HepG2 (cell line): ENCODE measurements around the gene NLRC5. TPM values are rescaled to one million over a fixed set of nuclear protein-coding genes. Genes with fewer than 3 reads are reported as not detected.

ENCODE experiments used
- FOXK1 ChIP-seq: sonication (generic); formaldehyde crosslinking; IDR thresholded peaks from 2 replicates; pipeline ENCODE4 v1.4.0; 2020; ENCODE audit warnings: low read depth, missing genetic modification reagents, borderline replicate concordance
- HNF1A ChIP-seq, 2 experiments: sonication (generic) in 1 of 2; formaldehyde crosslinking in 1 of 2; IDR thresholded peaks; 2 replicates each; pipeline versions ENCODE4 v1.4.0 to v1.6.1; 2016 to 2020; ENCODE audit warnings: borderline replicate concordance in 1 of 2, low read depth in 1 of 2, mild to moderate bottlenecking in 1 of 2, missing genetic modification reagents in 1 of 2
- IKZF1 ChIP-seq: fragments of 450-650 bp; IDR thresholded peaks from 2 replicates; pipeline ENCODE4 v1.7.1; 2016
- JUND ChIP-seq: sonication (generic); formaldehyde crosslinking; IDR thresholded peaks from 2 replicates; pipeline ENCODE4 v1.8.0; 2022; ENCODE audit warnings: mild to moderate bottlenecking, missing genetic modification reagents
- MIXL1 ChIP-seq: IDR thresholded peaks from 2 replicates; pipeline ENCODE4 v1.6.1; 2016
- NFE2L2 ChIP-seq: fragments of 150-350 bp; IDR thresholded peaks from 2 replicates; pipeline ENCODE4 v1.6.1; 2014; ENCODE audit warnings: low read length
- PATZ1 ChIP-seq: sonication (generic); formaldehyde crosslinking; IDR thresholded peaks from 2 replicates; pipeline ENCODE4 v1.4.0; 2020; ENCODE audit warnings: missing genetic modification reagents
- PLRG1 ChIP-seq: fragments of 450-650 bp; conservative IDR thresholded peaks from 2 replicates; pipeline ENCODE4 v1.6.1; 2016
- POLR2AphosphoS2 ChIP-seq: IDR thresholded peaks from 2 replicates; pipeline ENCODE4 v1.6.1; 2011; ENCODE audit warnings: low read depth, low read length, improper control_type of control experiment
- RBM39 ChIP-seq: fragments of 200-400 bp; formaldehyde crosslinking; IDR thresholded peaks from one replicate; pipeline ENCODE4 v1.6.1; 2018; ENCODE audit warnings: antibody characterized with exemption, mild to moderate bottlenecking, low read depth, low read length; ENCODE audit not compliant: poor library complexity, severe bottlenecking
- RELA ChIP-seq: sonication (generic); formaldehyde crosslinking; IDR thresholded peaks from 2 replicates; pipeline ENCODE4 v1.4.0; 2020; ENCODE audit warnings: missing genetic modification reagents
- TRAFD1 ChIP-seq: sonication (generic); formaldehyde crosslinking; IDR thresholded peaks from 2 replicates; pipeline ENCODE4 v1.5.1; 2020; ENCODE audit warnings: missing genetic modification reagents, mild to moderate bottlenecking, borderline replicate concordance
- ZBTB37 ChIP-seq: sonication (generic); formaldehyde crosslinking; IDR thresholded peaks from 2 replicates; pipeline ENCODE4 v1.4.0; 2020; ENCODE audit warnings: mild to moderate bottlenecking, missing genetic modification reagents
- ZBTB46 ChIP-seq: sonication (generic); formaldehyde crosslinking; IDR thresholded peaks from 2 replicates; pipeline ENCODE4 v1.4.0; 2020; ENCODE audit warnings: mild to moderate bottlenecking, missing genetic modification reagents, borderline replicate concordance
- ZNF207 ChIP-seq: fragments of 450-650 bp; IDR thresholded peaks from 2 replicates; pipeline ENCODE4 v1.6.1; 2016; ENCODE audit warnings: antibody characterized with exemption, borderline replicate concordance
- ZNF24 ChIP-seq: fragments of 450-650 bp; IDR thresholded peaks from 2 replicates; pipeline ENCODE4 v1.6.1; 2017; ENCODE audit warnings: antibody characterized with exemption, mild to moderate bottlenecking
- ZNF430 ChIP-seq: sonication (generic); formaldehyde crosslinking; IDR thresholded peaks from 2 replicates; pipeline ENCODE4 v1.9.0; 2021; ENCODE audit warnings: mild to moderate bottlenecking, missing genetic modification reagents
- polyA plus RNA-seq, 8 experiments: library from polyadenylated mRNA; depleted of rRNA in 3 of 8; stranded (reverse) in 7 of 8; unstranded in 1 of 8; fragments of >200 nt; fragmentation: Illumina TruSeq in 4 of 8; extraction: Trizol in 4 of 8; gene quantifications; 2 replicates each; pipeline versions ENCODE4 v1.2.1 to v1.2.3, GENCODE V29; 2011 to 2016; ENCODE audit warnings: low read depth in 4 of 8, missing spikeins in 1 of 8, mixed read lengths in 1 of 8; ENCODE audit not compliant: insufficient read depth in 1 of 8
- total RNA-seq, 5 experiments: library from RNA; depleted of rRNA; stranded (reverse); fragments of >200 nt; fragmentation: Illumina TruSeq; extraction: Trizol; gene quantifications; 2 replicates each; pipeline ENCODE4 v1.2.3, GENCODE V29; 2016; ENCODE audit warnings: low read depth in 1 of 5

The NLRC5 gene
- total and polyA plus RNA-seq, 2 of the 13 experiments (the other 11 are each of a cell fraction or from before 2014, with no cell fraction given), result 6.3 to 12.7 TPM

DNA sequence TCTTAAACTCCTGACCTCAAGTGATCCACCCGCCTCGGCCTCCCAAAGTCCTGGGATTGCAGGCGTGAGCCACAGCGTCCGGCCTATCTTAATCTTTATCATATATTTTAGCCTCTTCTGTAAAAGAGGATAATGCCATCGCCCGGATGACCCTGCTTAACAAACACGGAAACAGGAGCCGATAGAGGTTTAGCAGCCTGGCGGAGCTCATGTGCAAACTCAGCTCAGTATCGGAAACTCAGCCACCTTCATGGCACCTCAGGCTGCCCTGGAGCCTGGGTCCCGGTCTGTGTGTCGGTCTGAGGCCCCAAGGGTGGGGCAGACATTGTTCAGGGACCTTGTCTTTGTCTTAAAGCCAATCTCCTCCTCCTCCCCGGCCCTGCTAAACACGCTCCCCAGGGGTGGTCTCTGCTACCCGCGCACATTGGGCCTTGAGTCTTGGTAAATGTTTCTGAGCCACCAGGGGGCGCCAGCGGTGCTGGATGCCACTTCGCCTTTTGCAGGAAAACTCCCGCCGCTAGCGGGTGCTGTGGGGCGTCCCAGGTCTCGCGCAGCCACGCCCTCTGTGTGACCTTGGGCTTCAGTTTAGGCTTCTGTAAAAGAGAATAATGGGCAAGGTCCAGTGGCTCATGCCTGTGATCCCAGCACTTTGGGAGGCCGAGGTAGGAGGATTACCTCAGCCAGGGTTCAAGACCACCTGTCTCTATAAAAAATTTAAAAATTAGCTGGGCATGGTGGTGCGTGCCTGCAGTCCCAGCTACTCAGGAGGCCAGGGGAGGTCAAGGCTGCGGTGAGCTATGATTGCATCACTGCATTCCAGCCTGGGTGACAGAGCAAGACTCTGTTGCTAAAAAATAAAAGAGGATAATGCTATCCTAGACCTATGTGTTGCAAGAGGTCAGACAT lies 24.9 kb upstream of the NLRC5 start (continued):
- TF ChIP-seq ZBTB46 (no peak), IKZF1 (no peak), MIXL1 (CRISPR knock-in tag) (0 out of 2 replicates have a peak, but pooled peaks have one; percentile 1), TRAFD1 (no peak), RBM39 (no peak), ZNF430 (0 out of 2 replicates have a peak, but pooled peaks have one; percentile 51), PLRG1 (no peak), JUND (CRISPR knock-in tag) (peak; percentile 72), PATZ1 (CRISPR knock-in tag) (peak; percentile 23; the same call in 1 of the 2 replicates), FOXK1 (CRISPR knock-in tag) (peak; percentile 59; the same call in 1 of the 2 replicates), NFE2L2 (no peak), POLR2AphosphoS2 (no peak), ZNF207 (no peak), ZNF24 (no peak), RELA (no peak), ZBTB37 (CRISPR knock-in tag) (no peak), HNF1A (IDR thresholded peaks at IDR 0.05; ENCODE audit: low read depth) (no peak), HNF1A (CRISPR knock-in tag; IDR thresholded peaks at IDR 0.05; ENCODE audit: borderline replicate concordance) (peak; percentile 56)
